ENCODE results near the gene SLC36A4. TPM values are rescaled to one million over a fixed set of nuclear protein-coding genes. Genes with fewer than 3 reads are reported as not detected.

Gene SLC36A4
- total RNA-seq (ENCODE audit: low replicate concordance) = 4.3 and 4.4 TPM in 2 replicates

GRCh38 chr11:93197380-93198214, at the start of gene SLC36A4:
Gene SLC36A4, minus strand, starts transcription at chr11:93197991. Its CDS starts 159 bp downstream, at chr11:93197832.

Other genes starting within 250 kb of the SLC36A4 start
- gene MTNR1B, start 228.3 kb downstream of the SLC36A4 start, total RNA-seq (ENCODE audit: low replicate concordance) = not detected in 2 replicates
- not detected in 2 replicates for gene DEUP1, start 132.8 kb upstream of the SLC36A4 start, total RNA-seq (ENCODE audit: low replicate concordance)